NK-92 treated with Interleukin-12 subunit alpha and Interleukin-12 subunit beta, amount 100 ng/mL, for 24 hours (cell line): ENCODE results near the gene ARHGEF18.

ENCODE experiments used
- DNase-seq: peaks from one replicate; lab custom pipeline; 2025; lab: John Stamatoyannopoulos, UW

The ARHGEF18 gene

GRCh38 chr19:7385062-7385461 is 36.3 kb downstream of the ARHGEF18 start:
- no peak for DNase-seq

GRCh38 chr19:7386308-7386707 is 37.6 kb downstream of the ARHGEF18 start:
- DNase-seq = no peak

- DNase-seq = no peak
These were observed 38.0 kb downstream of the ARHGEF18 start for GRCh38 chr19:7386769-7387168.

- DNase-seq = no peak
These were observed 42.5 kb downstream of the ARHGEF18 start for GRCh38 chr19:7391218-7391670.

- DNase-seq = no peak
These were observed 44.7 kb downstream of the ARHGEF18 start for GRCh38 chr19:7393459-7393858.

GRCh38 chr19:7393939-7394730 is 45.4 kb downstream of the ARHGEF18 start:
- DNase-seq = no peak

GRCh38 chr19:7394731-7395359 is 46.1 kb downstream of the ARHGEF18 start:
- DNase-seq = peak; percentile 76

- no peak for DNase-seq
These were observed 46.8 kb downstream of the ARHGEF18 start for GRCh38 chr19:7395360-7396066.

GRCh38 chr19:7397687-7398086 is 49.0 kb downstream of the ARHGEF18 start:
- DNase-seq = no peak
